Prostate gland (tissue), 2 donors: ENCODE data around the gene LIPE.

ENCODE experiments used
- CTCF ChIP-seq, 4 experiments: fragments of 200-600 bp in 2 of 4; fragments of 450-650 bp in 2 of 4; sonication (generic) in 2 of 4; IDR thresholded peaks; 1 replicate in 3 of 4; 2 replicates in 1 of 4; pipeline ENCODE4 v1.5.1; 2016 to 2019; ENCODE audit warnings: antibody characterized with exemption in 4 of 4, mild to moderate bottlenecking in 2 of 4, moderate library complexity in 2 of 4
- POLR2A ChIP-seq: fragments of 450-650 bp; IDR thresholded peaks from one replicate; pipeline ENCODE4 v1.6.1; 2016; ENCODE audit warnings: antibody characterized with exemption, mild to moderate bottlenecking
- POLR2AphosphoS5 ChIP-seq: sonication (generic); formaldehyde crosslinking; IDR thresholded peaks from one replicate; pipeline ENCODE4 v1.6.1; 2017; ENCODE audit warnings: antibody characterized with exemption

GRCh38 chr19:42400404-42400803 lies 26.8 kb downstream of the LIPE start:
- TF ChIP-seq CTCF (IDR thresholded peaks at IDR 0.05), result no peak
- TF ChIP-seq POLR2A, result no peak
- no peak for TF ChIP-seq POLR2AphosphoS5
